AG04450 (cell line): ENCODE results near the gene LYSMD2. TPM values are rescaled to one million over a fixed set of nuclear protein-coding genes. Genes with fewer than 3 reads are reported as not detected.

Experiments used
- CTCF ChIA-PET: fragments of 300-600, 350-600 bp; formaldehyde crosslinking; extraction: SDS; loops from one replicate; lab custom pipeline; 2022; ENCODE audit warnings: antibody characterized with exemption, inconsistent platforms; lab: Charles Lee
- POLR2A ChIA-PET: fragments of 350-600 bp; formaldehyde crosslinking; extraction: SDS; loops from one replicate; lab custom pipeline; 2021; ENCODE audit warnings: antibody characterized with exemption, inconsistent platforms; lab: Yijun Ruan, JAX
- DNase-seq: peaks from one replicate; pipeline ENCODE4 v3.0.0-alpha.2; 2011; ENCODE audit warnings: low read depth, low spot score
- H3K27ac ChIP-seq: one replicate; pipeline ENCODE4 v1.5.1; 2012; ENCODE audit warnings: low read depth, low read length, control low read depth
- H3K27me3 ChIP-seq: one replicate; pipeline ENCODE4 v1.6.0; 2012; ENCODE audit warnings: low read length; ENCODE audit not compliant: control insufficient read depth, insufficient read depth
- H3K4me3 ChIP-seq: 2 replicates; pipeline ENCODE4 v1.5.1; 2011; ENCODE audit warnings: mild to moderate bottlenecking, low read depth, low read length, control low read depth
- H3K9me3 ChIP-seq: 2 replicates; pipeline ENCODE4 v1.5.1; 2012; ENCODE audit warnings: low read length; ENCODE audit not compliant: control insufficient read depth, insufficient read depth
- CTCF ChIP-seq: IDR thresholded peaks from 2 replicates; pipeline ENCODE4 v1.5.1; 2011; ENCODE audit warnings: low read depth, low read length, control low read depth, inconsistent platforms
- polyA plus RNA-seq: library from polyadenylated mRNA; depleted of rRNA; stranded (reverse); fragments of >200 nt; gene quantifications from 2 replicates; pipeline ENCODE4 v1.2.3, GENCODE V29; 2011

The LYSMD2 gene
- polyA plus RNA-seq, 1 experiment: 10.2 TPM

- no peaks in the 10 kb centered on the region for H3K9me3 ChIP-seq
- DNase-seq: no peak
- H3K4me3 ChIP-seq: no peak overlapping the region
- H3K27ac ChIP-seq: no peak overlapping the region
- ChIA-PET POLR2A (no interaction called here), CTCF (interaction anchor here (9.8 kb wide), 1 partner anchor 123 kb away, joined by 490 read pairs; no protein-coding TSS in a partner anchor)
- TF ChIP-seq CTCF: no peak
- H3K27me3 ChIP-seq: no peaks in the 10 kb centered on the region
These were observed 34.3 kb upstream of the LYSMD2 start for GRCh38 chr15:51771773-51772172.

DNA sequence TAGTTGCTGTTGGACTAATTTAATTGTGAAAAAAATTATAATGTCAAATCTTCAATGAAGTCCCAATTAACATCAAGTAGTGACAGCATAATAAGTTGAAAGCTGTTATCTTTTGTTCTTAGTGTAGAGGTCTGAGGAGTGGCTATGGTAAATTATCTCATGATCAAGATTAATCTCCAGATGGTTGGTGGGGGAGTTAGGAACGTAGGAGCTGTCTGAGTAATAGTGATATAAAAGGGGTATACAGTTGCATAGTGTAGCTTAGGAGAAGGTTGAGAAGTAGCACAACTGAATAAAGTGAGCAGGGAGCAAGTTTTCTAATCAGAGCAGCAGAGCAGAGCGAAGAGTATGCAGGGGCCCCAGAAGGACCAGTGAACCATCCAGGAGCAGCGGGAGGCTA is 33.4 kb upstream of the LYSMD2 start:
- no peak overlapping the region for H3K27ac ChIP-seq
- ChIA-PET CTCF (interaction anchor here (2.4 kb wide), 1 partner anchor 121 kb away, joined by 20 read pairs; no protein-coding TSS in a partner anchor), POLR2A (no interaction called here)
- H3K4me3 ChIP-seq: no peak overlapping the region
- DNase-seq: no peak
- no peaks in the 10 kb centered on the region for H3K9me3 ChIP-seq
- no peaks in the 10 kb centered on the region for H3K27me3 ChIP-seq
- no peak for TF ChIP-seq CTCF

DNA sequence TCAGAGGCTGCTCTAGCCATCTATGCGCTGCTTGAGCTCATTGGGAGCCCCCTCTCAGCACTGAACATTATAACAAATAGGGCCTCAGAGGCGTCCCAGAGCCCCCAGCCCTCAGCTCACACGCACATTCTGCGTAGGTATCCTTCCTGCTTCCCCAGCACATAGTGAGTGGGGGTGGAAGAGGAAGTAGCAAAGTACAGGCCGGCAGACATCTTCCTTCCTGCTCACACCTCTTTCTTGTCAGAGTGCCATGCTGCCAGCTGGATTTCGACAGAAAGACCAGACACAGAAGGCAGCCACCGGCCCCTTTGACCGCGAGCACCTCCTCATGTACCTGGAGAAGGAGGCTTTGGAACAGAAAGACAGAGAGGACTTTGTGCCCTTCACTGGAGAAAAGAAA is 30.6 kb upstream of the LYSMD2 start:
- no peak for DNase-seq
- H3K4me3 ChIP-seq: no peak overlapping the region
- H3K27ac ChIP-seq: no peak overlapping the region
- ChIA-PET POLR2A (no interaction called here), CTCF (interaction anchor here (1.2 to 2.2 kb wide), 2 partner anchors 9 to 118 kb away, joined by 7 to 16 read pairs; no protein-coding TSS in a partner anchor)
- H3K9me3 ChIP-seq: no peaks in the 10 kb centered on the region
- peaks cover 5% of the 10 kb centered on the region for H3K27me3 ChIP-seq
- no peak for TF ChIP-seq CTCF

- POLR2A ChIA-PET: no interaction called here
These were observed 28.9 kb upstream of the LYSMD2 start for GRCh38 chr15:51766341-51766740.

More at GRCh38 chr15:51766341-51766740, 28.9 kb upstream of the LYSMD2 start:
- H3K27me3 ChIP-seq: peaks cover 5% of the 10 kb centered on the region
- CTCF ChIA-PET: interaction anchor here (0.7 to 2.2 kb wide), 3 partner anchors 10 to 116 kb away, joined by 4 to 16 read pairs (median 9); no protein-coding TSS in a partner anchor
- H3K9me3 ChIP-seq: no peaks in the 10 kb centered on the region
- no peak for DNase-seq
- no peak overlapping the region for H3K27ac ChIP-seq
- no peak for TF ChIP-seq CTCF
- no peak overlapping the region for H3K4me3 ChIP-seq
